NT2/D1 (cell line): Measurements from ENCODE around the gene ATP5PO.

Experiments
- SUZ12 ChIP-seq: IDR thresholded peaks from 2 replicates; pipeline ENCODE4 v1.6.1; 2011; ENCODE audit not compliant: insufficient read length, insufficient read depth; ENCODE audit errors: extremely low read depth
- YY1 ChIP-seq: IDR thresholded peaks from 2 replicates; pipeline ENCODE4 v1.6.1; 2011; ENCODE audit not compliant: insufficient read length, insufficient read depth
- ZNF274 ChIP-seq: IDR thresholded peaks from 2 replicates; pipeline ENCODE4 v1.6.1; 2011; ENCODE audit warnings: mild to moderate bottlenecking, low read depth, low read length

DNA sequence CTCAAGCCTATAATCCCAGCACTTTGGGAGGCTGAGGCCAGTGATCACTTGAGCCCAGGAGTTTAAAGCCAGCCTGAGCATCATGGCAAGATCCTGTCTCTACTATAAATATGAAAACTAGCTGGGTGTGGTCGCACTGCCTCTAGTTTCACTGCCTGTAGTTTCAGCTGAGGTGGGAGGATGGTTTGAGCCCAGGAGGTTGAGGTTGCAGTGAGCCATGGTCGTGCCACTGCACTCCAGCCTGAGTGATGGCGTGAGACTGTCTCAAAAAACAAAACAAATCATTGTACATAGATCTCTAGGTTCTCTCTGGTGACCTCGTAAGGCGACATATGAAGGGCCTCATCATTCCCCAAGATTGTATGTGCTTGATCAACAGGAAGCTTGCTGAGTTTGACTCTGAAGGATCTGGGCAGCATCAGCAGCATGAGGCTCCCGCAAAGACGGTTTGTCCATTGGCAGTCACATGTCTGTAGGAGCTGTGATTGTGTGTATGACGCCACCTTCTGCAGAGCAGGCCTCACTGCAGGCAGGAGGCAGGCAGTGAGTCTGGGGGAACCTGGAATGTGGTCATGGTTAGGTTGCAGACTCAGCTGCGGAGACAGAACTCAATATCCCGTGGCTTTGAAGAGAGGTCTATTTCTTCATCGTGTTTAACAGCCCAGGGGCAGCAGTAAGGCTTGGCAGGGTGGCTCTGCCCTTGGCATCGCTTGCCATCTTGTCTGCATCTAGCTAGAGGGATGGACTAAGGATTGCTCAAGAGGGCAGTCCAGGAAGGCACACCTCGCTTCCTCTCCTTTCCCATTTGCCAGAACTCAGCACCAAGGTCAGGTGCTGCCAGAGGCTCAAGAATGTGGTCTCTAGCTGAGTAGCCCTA is 14.0 kb downstream of the ATP5PO start:
- TF ChIP-seq ZNF274 (no peak), SUZ12 (no peak), YY1 (no peak)
